Left kidney (tissue), 2 donors: ENCODE results near the gene MLN. TPM values are rescaled to one million over a fixed set of nuclear protein-coding genes. Genes with fewer than 3 reads are reported as not detected.

Source experiments
- DNase-seq: peaks from one replicate; pipeline ENCODE4 v3.0.0-alpha.2; 2013
- polyA plus RNA-seq: library from polyadenylated mRNA; unstranded; fragments of 120-200 nt; gene quantifications from one replicate; pipeline ENCODE4 v1.2.1, GENCODE V29; 2013; ENCODE audit not compliant: insufficient read length

The MLN gene
- polyA plus RNA-seq, 1 donor = 2.1 TPM

DNA sequence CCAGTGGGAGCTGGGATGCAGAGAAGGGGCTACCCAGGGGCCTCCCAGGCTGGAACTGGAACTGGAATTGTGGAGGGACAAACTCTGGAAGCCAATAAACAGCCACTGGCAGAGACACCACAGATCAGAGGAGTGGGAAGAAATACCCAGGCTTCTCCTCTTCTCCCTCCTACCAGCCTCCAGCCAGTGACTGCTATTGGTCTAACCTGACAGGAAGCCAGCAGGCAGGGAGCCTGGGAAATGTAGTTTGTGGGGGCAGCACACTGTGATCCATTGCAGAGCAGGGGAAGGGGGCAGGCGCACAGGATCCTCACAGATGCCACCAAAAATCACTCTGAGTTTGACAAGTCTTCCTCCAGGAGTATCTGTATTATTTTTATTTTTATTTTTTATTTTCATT, 12.1 kb upstream of the MLN start:
- DNase-seq = no peak

DNA sequence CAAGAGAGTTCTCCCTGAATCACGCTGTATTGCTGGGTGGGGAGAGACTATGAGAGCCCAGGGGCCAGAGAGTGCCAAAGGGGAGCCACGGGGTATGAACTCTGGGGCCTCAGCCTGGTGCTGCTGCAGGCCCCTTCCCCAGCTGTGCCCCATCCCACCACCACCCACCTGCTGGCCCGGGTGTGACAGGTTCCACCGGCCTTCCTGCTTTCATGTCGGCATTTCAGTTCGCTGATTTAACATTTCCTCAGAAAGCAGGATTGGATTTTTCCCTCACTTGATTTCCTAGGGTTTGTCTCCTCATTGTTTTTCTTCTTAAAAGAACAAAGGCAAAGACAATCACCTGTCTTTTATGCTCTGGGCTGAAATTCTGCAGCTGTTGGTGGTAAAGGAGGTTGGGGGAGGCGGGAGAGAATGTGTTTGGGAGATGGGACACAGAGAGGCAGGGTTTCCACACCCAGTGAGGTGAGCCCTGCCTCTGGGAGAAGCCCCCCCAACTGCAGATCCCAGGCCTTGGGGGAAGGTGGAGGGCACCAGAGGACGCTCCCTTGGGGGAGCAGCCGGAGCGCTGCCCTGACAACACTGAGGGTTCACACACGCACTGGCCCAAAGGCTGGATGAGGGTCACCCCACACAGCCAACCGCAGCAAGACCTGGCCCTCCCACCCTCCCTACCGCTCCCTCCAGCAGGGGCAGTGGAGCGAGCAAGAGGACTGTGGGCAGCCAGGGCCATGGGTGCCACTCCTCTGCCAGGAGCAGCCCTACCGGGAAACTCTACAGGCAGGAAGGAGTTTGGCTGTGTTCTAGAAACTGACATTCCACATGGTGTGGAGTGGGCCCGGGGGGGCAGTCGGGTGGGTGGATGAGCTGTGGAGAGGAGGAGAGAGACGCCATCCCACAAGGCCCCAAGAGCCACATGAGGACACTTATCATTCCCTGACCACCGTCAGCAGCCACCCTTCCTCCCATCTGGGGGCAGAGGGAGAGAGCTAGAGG, 10.5 kb upstream of the MLN start:
- DNase-seq = no peak

DNA sequence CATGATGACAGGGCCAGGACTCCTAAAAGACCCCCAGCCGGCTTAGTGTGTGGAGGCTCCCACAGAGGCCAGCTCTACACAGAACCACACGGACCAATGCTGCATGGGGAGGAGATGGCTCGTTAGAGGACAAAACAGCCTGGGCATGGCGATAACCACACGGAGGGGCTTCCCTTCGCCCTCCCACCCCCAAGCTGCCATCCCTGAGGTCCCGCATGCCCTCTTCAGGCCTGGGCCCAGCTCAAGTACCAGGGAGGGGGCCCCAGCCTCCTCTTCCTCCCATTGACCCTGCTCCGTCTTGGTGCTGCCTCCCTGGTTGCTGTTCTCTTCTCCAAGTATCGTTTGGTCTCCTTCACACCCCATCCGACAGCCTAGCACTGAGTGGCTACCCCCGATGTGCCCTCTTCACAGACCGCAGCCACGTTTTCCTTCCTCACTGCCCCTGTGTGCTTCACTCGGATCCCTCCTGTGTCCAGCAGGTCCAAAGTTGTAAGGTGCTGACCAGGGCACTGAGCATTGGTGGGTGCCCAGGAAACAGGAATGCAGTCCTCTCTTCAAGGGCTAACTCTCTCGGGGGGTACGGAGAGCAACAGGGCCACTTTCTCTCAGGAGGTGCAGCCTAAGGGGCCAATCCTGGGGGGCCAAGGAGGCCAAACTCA, 9.6 kb upstream of the MLN start:
- no peak for DNase-seq

DNA sequence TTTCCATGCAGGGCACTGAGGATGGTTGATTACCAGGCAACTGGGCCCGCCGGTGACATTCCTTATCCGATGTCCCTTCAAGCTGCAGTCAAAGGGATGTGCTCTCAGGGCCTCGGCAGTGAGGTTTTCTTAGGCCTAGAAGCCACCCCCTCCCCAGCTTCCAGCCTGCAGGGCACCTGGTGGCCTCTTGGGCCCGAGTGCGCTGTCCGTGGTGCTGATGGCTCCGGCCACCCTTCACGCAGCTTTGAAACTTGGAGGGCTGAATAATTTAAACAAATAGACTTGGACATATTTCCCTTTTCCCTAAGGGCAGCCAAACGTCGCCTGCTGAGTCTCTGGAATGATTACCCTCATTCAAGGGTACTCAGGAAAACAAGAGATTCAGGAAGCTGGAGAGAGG, 8.9 kb upstream of the MLN start:
- peak; percentile 83 for DNase-seq

DNA sequence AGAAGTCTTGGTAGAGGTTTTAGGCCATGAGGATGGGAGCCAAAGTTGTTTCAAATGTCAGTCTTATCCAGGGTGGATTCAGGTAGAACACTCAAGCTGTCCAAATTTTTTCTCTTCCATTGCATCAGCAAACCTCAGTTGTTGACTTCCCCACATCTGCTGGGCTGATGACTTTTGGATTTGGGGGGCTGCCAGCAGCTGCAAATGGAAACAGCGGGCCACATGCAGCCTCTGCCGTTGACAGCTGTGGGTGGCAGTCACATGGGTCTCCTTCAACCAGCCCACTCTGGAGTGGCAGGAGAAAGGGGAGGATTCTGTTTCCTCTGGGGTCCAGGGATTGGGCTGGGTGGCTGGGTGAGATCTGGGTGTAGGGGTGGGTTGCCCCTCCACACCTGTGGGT, 5.8 kb upstream of the MLN start:
- no peak for DNase-seq

DNA sequence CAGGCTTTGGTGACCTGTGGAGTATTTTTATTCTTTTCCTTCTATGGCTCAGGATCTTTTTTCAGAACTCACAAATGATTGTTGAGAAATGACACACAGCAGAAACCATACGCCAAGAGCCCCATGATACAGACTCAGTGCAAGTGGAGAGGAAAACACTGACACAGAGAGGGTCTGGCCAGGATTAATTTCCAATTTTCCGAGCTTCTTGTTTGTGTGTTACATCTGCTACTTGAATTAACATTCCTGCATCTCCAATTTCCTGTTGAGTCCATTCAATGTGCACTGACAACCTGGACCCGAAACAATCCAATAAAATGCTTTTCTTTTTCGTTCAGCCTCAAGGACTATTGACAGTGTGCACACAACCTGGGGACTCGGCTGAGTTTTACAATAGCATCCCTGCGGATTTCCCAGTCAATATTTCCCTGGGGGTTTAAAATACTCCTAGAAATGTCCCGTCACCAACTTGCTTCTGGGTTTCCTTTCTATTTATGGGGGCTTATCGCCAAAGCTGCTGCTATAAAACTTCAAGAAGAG, 4.9 kb upstream of the MLN start:
- no peak for DNase-seq

DNA sequence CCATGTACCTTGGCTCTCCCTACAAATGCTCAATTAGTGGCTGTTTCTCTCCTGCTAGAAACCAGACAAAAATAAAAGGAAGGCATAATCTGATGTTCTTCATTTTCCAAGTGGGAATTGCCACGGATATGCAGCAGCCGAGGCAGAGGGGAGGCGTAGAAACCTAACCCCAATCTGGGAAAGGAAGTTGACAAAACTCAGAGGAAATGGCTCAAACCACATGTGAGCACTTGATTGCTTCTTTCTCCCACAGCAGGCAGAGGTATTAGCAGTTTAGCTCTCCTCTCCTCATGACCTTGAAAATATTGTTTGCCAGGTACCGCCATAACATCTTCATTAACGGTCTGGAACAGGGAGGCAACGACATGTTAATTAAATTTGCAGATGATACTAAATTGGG, 3.8 kb upstream of the MLN start:
- DNase-seq = no peak

DNA sequence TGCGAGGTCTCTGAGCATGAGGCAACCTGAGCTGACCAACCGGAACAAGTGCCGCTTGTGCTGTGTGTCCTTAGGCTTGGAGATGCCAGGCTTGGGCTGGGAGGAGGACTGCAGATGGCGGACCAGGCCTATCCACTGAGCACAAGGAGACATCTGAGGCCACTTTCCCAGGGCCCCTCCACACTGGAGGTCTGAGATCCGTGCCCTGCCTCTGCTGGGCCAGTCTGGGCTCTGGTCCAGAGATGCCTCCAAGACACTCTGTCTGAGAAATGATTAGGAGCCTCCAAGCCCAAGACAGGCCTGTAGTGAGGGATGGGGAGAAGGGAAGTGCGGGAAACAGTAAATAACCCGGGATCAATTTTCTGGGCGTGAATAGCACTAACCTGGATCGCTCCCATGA, 3.0 kb upstream of the MLN start:
- no peak for DNase-seq

DNA sequence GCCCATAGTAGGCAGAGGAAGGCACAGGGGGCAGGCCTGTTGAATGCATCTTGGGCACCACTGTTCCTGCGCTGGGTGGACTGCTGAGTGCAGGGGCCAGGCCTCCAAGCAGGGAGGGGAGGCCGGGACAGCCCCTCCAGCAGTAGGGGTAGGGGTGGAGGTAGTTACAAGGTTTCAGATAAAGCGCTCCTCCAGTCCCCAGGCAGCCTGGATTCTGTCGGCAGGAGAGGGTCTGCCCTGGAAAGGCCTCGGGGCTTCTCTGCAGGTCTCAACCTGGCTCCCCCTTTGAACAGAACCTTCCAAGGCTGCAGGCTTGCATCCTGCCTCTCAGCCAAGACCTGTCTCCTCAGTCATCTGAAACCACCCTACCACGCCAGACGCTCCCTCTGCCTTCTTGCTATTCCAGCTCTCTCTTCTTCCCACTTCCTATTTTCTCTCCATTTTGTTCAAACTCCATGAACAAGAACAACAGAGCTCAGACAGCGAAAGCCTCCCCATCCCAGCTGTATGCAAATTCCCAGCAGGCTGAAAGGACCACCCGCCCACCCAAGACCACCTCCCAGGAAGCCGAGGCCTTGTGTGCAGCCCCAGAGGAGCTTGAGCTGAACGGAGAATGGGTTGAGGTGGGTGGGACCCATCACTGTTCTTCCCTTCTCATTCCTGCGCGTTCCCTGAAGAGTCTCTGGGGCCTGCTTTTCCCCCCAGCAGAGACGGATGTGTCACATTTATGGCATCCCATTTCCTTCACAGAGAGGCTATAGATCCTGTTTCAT, 1.4 kb downstream of the MLN start:
- DNase-seq = no peak

DNA sequence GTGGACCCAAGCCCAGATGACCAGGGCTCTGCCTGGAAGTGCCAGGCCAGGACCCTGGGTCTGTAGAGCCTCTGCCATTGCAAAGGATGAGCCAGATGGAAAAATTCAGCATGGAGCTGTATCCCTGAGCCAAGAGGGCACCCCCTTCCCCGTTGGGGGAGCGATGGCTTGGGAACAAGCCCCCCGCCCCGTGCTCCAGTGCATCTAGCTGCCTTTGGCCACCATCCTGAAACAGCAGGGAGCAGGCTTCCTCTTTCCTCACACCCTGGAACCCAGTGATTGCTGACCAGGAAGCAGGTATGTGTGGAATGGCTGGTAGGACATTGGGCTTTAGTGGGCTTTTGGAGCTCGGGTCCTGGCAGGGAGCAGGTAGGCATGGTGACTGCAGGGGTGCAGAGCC, 2.2 kb downstream of the MLN start:
- no peak for DNase-seq

DNA sequence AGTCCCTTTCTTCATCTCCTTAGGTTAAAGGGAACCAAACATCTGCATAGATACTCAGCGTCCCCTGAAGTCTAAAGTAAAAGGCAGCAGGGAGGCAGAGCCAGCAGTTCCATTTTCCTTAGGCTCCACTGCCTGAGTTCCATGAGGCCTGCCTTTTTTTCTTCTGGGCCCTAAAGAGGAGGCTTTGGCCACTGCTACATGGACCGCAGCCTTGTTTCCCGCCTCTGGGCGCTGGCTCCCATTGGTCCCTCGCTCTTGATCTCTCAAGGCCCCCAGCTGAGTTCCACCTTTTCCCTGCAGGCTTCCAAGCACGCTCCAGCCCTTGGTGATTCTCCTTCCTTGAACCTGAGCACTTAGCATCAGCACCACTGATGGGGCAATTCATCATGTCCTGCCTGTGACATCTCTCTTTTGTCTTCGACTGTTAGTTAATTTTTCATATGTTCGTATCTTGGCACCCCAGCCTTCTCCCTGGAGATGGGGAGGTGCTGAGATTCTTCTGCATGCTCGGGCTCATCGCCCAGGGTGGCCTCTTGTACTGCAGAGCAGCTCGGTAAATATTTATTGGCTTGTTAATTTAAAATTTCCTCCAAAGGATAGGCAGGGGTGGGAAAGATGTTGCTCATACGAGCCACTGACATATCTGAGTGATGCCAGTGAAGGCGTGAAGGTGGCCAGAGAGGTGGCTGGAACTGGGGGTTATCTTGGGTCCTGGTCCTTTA, 3.4 kb downstream of the MLN start:
- DNase-seq = no peak

DNA sequence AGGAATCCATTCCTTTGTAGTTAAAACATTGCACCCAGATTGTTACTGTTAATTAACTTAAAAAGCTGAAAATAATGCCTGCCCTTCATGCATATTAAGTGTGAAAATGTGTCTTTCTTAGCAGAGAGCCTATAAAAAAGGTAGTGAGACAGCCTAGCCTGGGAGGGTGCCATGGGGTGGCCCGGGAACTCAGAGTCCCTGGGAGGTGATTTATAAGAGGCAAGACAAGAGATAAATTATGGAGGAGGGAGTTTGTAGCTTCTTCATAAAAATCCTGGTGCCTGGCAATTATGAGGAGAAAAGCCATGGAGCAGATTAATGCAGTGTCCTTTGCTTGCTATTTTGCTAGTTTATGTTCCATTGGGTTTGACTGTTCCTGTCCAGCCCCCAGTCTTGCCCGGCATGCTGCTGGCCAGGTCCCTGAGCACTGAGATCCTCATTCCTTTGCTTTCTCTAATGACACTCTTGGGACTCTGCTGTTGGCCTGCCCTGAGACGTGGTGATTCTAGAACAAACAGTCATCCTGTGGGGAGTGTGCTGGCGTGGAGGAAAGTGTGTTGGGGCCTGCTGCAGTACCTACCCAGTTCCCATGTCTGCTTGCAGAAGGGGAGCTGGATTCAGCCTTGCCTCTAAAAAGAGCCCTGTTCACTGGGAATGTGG, 4.2 kb downstream of the MLN start:
- DNase-seq = no peak

DNA sequence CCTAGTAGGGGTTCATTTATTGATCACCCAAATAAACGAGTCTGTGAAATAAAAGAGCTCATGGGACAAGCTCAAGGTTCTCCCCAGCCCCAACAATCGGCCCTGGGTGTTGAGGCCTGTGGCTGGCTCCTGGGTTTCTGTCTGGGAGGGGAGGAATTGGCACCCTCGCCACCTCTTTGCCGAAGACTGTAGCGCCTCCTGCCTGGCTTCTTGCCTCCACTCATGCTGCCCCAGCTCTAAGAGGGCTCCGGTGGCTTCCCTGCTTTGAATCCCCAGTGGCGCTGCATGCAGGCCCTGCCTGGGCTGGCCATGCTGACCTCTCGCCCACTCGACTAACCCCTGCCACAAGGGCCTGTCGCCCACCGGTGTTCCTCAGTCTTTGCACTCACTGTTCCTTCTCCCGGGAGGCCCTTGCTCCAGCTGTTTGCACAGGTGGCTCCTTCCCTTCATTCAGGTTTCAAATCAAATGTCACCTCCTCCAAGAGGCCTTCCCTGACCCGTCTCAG, 5.4 kb downstream of the MLN start:
- DNase-seq = no peak

DNA sequence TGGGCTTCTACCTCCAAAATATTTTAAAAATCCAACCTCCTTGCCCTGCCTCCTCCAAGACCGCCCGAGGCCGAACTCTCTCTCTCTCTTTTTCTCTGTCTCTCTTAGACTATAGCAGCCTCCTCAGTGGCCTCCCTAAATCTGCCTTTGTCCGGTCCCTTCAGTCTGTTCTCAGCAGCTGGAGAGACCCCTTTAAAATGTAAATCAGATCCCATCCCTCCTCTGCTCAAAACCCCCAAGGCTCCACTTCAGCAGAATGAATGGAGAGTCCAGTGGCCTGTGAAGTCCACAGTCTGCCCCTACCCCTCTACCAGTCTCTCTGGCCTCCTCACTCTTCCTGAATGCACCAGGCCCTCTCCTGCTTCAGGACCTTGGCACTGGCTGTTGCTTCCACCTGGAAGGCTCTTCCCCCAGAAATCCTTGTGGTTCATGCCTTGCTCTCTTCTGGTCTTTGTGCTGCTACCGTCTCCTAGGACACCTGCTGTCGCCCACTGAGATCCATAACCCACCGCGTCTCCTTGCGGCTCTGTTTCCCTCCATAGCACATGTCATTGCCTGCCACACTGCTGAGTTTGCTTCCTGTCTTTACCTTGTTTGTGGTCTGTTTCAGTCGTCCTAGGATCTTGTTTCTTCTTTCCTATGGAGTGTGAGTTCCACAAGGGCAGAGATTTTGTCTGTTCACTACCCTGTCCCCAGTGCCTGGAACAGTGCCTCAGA, 6.0 kb downstream of the MLN start:
- no peak for DNase-seq

DNA sequence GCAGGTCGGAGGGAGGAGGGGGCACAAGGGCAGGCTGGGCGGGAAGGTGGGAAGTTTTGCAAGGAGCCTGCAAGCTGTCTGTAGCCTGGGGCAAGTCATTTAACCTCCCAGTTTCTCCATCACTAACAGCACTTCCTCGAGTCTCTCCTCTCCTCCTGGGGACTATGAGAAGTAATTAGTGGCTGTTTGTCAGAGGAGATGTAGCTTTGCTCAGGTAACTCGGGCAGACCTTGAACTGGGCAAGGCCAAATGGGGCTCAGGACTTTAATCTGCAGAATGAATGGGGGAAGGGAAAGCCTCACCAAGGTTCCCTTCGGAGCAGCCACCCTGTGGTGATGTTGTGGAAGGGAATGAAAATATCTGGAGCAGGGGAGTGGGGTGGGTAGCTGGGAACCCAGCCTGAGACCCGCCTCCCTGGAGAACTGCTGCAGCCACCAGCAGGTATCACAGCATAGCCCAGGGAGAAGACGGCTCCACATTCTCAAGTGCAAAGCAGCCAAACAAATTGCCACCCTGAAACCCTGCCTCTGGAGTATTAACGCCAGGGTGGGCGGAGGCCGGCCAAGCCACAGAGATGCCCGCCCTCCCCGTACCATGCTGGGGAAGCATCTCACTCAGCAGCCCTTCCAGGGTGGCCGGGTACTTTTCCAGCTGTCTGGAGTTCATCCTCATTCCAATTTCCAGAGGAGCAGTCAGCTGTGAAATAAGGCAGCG, 8.7 kb downstream of the MLN start:
- DNase-seq = no peak

DNA sequence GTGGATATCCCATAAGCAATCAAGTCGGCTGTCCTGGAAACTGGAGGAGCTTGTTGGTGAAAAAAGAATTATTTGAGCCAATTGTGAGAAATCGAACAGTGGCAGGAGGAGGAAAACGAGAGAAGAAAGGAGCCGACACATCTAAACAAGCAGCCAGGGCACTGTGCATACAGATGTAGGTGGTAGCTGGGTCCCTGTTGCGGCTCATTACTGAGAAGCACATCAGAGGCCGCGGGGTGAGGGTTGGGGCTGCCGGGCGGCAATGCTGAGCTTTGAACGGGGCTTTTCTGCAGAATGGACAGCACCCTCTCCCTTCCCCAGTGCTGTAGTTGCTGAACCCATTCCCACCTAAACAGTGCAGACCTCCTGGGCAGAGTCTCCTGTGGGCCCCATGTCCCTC, 10.8 kb downstream of the MLN start:
- no peak for DNase-seq

DNA sequence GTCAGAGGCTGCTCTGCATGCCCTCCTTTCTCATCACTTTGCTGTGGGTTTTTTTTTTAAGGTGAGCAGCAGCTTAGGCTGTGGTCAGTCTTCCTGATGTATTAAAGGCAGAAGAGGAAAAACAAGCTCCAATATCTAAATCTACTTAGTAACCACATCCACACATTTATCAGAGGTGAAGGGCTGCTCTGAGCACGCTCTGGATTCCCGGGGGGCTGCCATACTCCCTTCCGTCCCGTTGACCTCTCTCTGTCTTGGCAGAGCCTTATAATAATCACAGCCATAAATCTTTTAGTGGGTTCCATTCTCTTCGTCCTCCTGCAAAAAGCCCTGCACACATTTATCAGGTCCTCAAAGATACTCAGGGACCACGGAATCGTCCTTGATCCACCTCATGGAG, 12.2 kb downstream of the MLN start:
- DNase-seq = no peak

DNA sequence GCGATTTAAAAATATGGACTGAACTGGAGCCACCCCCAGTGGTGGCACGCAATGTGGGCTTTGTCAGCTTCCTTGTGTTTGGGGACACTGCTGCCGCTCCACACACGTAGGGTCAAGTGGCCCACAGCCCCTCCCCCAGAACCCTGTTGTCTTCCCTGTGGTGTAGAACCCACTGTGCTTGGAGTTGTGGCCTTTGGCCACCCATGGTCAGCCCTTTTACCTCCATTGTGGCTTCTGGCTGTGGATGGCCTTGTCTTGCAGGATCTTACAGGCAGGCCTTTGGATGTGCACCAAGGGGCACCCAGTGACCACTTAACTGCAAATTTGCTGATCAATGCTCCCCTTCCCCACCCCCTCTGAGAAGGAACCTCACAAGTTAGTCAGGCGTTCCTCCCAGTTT, 12.9 kb downstream of the MLN start:
- no peak for DNase-seq

DNA sequence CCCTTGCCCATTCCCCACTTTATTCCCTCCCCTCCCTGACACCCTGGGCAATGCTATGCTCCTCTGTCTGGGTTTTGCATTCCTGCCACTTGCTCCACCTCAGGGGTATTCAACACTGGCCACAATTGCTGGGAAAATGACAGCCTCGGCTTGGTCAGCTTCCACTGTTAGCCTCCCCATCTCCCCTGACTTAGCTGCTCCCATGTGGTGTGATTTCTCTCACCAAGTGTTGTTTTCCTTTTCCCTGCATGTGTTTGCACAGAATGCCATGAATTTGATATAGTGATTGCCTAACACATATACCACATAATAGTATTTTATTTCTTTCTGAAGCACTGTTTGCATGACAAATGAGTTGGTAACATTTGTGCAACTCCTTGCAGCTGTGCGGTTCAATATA, 13.4 kb downstream of the MLN start:
- no peak for DNase-seq

DNA sequence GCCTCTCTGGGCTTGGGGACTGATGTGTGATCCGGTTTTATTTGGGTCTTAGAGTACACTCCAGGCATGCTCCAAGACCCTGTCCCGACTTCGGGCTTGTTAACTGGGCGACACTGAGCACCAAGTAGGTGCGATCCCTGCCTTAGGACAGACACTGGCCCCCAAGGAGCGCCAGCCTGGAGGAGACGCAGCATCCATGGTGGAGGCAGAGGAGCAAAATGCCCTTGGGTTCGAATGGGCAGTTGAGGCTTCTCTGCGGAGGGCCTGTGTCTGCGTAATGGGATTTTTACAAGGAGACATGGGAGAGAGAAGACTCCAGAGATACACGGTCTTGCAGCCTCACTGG, 14.3 kb downstream of the MLN start:
- no peak for DNase-seq
